Measurements from ENCODE around the gene SMAD2. TPM values are rescaled to one million over a fixed set of nuclear protein-coding genes. Genes with fewer than 3 reads are reported as not detected.
A peak's percentile ranks its signal among the peaks of the same experiment; 100 is the strongest.

The SMAD2 gene
- total RNA-seq, 1 experiment from 2014 or later, result 129 TPM

DNA sequence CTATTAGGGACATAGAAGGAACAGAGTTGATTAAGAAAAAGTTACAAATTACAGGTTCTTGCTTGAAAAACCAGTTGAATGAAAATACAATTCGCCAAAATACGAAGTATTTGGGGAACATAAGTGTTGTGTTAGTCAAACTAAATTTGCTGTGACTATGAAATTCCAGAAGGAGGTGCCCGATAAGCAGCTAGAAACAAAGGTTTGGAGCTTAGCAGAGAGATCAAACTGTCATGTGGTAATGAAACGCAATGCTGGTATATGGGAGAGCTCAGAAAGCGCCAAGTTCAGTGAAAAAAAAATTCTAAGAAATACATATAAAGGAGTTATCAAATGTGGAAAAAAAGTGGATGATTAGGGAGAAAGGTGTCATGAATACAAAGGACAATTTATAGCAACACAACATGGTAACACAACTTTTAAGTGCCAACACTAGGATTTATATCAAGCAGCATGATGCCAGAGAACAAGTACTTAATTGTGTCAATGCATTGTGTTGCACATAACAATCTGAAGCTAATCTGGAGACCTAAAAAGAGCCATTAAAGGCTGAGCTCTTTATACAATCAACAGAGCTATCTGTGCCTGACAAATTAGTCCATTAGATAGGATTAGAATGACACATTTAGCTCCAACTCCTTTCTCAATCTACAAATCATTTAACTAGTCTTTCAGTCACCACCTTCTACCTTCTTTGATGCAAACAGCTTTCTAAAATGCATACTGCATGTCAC is 31.2 kb downstream of the SMAD2 start:
- intact Hi-C loops (cut with micrococcal nuclease; ENCODE audit: unreplicated experiment), result no loop called here
- Histone ChIP-seq H3K9me3 (ENCODE audit: control insufficient read depth, insufficient read depth, low read depth, low read length) (no peaks in the 10 kb centered on the region), H3K4me1 (ENCODE audit: control insufficient read depth, insufficient read depth, low read length) (peaks cover 11% of the 10 kb centered on the region), H3K4me3 (ENCODE audit: low read depth in 2 of 2, low read length in 2 of 2) (no peak overlapping the region), H3K27ac (ENCODE audit: low read length) (no peak overlapping the region), H3K27me3 (ENCODE audit: control insufficient read depth, insufficient read depth, low read length) (no peaks in the 10 kb centered on the region), H3K36me3 (ENCODE audit: control insufficient read depth, insufficient read depth, low read length) (no peaks in the 10 kb centered on the region; the same call in 1 of the 2 replicates)
- POLR2A ChIA-PET, result interaction anchor here (0.6 kb wide), 1 partner anchor 45 kb away, joined by 3 read pairs; no protein-coding TSS in a partner anchor
- CTCF ChIA-PET, result no interaction called here
- in situ Hi-C loops (cut with HindIII; ENCODE audit: low pct_unique_long_range_greater_than_20kb, low sequenced_read_pairs), result no loop called here
- no TSS peak for BruUV-seq (replicated peaks)
- DNase-seq (ENCODE audit: low read depth, low spot score) (no peak), ATAC-seq (no peak)
- TF ChIP-seq, protein P1, sequence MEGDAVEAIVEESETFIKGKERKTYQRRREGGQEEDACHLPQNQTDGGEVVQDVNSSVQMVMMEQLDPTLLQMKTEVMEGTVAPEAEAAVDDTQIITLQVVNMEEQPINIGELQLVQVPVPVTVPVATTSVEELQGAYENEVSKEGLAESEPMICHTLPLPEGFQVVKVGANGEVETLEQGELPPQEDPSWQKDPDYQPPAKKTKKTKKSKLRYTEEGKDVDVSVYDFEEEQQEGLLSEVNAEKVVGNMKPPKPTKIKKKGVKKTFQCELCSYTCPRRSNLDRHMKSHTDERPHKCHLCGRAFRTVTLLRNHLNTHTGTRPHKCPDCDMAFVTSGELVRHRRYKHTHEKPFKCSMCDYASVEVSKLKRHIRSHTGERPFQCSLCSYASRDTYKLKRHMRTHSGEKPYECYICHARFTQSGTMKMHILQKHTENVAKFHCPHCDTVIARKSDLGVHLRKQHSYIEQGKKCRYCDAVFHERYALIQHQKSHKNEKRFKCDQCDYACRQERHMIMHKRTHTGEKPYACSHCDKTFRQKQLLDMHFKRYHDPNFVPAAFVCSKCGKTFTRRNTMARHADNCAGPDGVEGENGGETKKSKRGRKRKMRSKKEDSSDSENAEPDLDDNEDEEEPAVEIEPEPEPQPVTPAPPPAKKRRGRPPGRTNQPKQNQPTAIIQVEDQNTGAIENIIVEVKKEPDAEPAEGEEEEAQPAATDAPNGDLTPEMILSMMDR (IDR thresholded peaks at IDR 0.05), result peak; percentile 10; the same call in 1 of the 2 replicates
- no peak for TF ChIP-seq POLR2AphosphoS5 (IDR thresholded peaks at IDR 0.05; ENCODE audit: low read depth, low read length)

DNA sequence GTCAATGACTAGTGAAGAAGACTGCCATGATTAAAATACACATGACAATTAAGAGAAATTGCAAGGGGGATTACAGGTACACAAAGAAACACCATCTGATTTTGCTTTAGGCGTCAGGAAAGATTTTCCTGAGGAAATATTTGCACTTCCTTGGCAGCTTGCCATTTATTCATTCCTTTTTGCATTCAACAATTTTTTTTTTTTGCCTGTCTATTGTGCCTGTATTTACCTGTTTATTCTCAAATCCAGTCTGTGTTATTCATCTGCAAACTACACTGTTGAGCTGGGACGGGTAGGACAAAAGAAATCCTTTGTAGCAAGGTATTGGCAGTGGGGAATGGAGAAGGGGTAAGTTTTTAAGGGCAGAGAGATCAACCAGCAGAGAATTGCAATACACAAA is 31.8 kb downstream of the SMAD2 start:
- POLR2A ChIA-PET, result interaction anchor here (0.6 kb wide), 1 partner anchor 45 kb away, joined by 3 read pairs; no protein-coding TSS in a partner anchor
- BruUV-seq (replicated peaks), result no TSS peak
- intact Hi-C loops (cut with micrococcal nuclease; ENCODE audit: unreplicated experiment) (no loop called here), in situ Hi-C loops (cut with HindIII; ENCODE audit: low pct_unique_long_range_greater_than_20kb, low sequenced_read_pairs) (no loop called here)
- DNase-seq (ENCODE audit: low read depth, low spot score) (no peak), ATAC-seq (no peak)
- Histone ChIP-seq H3K4me1 (ENCODE audit: control insufficient read depth, insufficient read depth, low read length) (peaks cover 14% of the 10 kb centered on the region), H3K4me3 (ENCODE audit: low read depth in 2 of 2, low read length in 2 of 2) (no peak overlapping the region), H3K27ac (ENCODE audit: low read length) (no peak overlapping the region), H3K9me3 (ENCODE audit: control insufficient read depth, insufficient read depth, low read depth, low read length) (no peaks in the 10 kb centered on the region), H3K36me3 (ENCODE audit: control insufficient read depth, insufficient read depth, low read length) (no peaks in the 10 kb centered on the region; the same call in 1 of the 2 replicates), H3K27me3 (ENCODE audit: control insufficient read depth, insufficient read depth, low read length) (no peaks in the 10 kb centered on the region)
- CTCF ChIA-PET, result no interaction called here
- TF ChIP-seq SIN3A (IDR thresholded peaks at IDR 0.05; ENCODE audit: borderline replicate concordance, insufficient read depth, low read depth, low read length) (no peak), POLR2AphosphoS5 (IDR thresholded peaks at IDR 0.05; ENCODE audit: low read depth, low read length) (no peak), TCF7L2 (IDR thresholded peaks at IDR 0.05; ENCODE audit: low read depth, low read length) (no peak)
- TF ChIP-seq, protein P2, sequence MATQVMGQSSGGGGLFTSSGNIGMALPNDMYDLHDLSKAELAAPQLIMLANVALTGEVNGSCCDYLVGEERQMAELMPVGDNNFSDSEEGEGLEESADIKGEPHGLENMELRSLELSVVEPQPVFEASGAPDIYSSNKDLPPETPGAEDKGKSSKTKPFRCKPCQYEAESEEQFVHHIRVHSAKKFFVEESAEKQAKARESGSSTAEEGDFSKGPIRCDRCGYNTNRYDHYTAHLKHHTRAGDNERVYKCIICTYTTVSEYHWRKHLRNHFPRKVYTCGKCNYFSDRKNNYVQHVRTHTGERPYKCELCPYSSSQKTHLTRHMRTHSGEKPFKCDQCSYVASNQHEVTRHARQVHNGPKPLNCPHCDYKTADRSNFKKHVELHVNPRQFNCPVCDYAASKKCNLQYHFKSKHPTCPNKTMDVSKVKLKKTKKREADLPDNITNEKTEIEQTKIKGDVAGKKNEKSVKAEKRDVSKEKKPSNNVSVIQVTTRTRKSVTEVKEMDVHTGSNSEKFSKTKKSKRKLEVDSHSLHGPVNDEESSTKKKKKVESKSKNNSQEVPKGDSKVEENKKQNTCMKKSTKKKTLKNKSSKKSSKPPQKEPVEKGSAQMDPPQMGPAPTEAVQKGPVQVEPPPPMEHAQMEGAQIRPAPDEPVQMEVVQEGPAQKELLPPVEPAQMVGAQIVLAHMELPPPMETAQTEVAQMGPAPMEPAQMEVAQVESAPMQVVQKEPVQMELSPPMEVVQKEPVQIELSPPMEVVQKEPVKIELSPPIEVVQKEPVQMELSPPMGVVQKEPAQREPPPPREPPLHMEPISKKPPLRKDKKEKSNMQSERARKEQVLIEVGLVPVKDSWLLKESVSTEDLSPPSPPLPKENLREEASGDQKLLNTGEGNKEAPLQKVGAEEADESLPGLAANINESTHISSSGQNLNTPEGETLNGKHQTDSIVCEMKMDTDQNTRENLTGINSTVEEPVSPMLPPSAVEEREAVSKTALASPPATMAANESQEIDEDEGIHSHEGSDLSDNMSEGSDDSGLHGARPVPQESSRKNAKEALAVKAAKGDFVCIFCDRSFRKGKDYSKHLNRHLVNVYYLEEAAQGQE (IDR thresholded peaks at IDR 0.05; ENCODE audit: insufficient read depth in 1 of 2, low read depth in 2 of 2, low read length in 1 of 2), result no peak
- TF ChIP-seq, protein P1 (IDR thresholded peaks at IDR 0.05), result no peak
